ENCODE measurements around the gene C17orf113. TPM values are rescaled to one million over a fixed set of nuclear protein-coding genes. Genes with fewer than 3 reads are reported as not detected.

C17orf113 gene
- total and polyA plus RNA-seq, 2 of the 4 experiments (the other 2 are of a cell fraction): under 0.01 to 0.03 TPM

- H3K27me3 ChIP-seq (ENCODE audit: control insufficient read depth, insufficient read depth, low read length): no peaks in the 10 kb centered on the region
- peaks cover 12 to 50% of the 10 kb centered on the region in 2 experiments for H3K79me1 ChIP-seq (ENCODE audit: low read depth in 1 of 2, low read length in 2 of 2)
- no peak overlapping the region for H3K4ac ChIP-seq (ENCODE audit: low read depth, low read length)
- no peak for DNase-seq
- H4K5ac ChIP-seq (ENCODE audit: low read depth, low read length): no peak overlapping the region
- peaks cover 8% of the 10 kb centered on the region for H3K9me1 ChIP-seq (ENCODE audit: insufficient read depth, low read length)
- no peak overlapping the region for H3K4me3 ChIP-seq (ENCODE audit: insufficient read depth, low read depth, low read length)
- H3K9me3 ChIP-seq (ENCODE audit: control insufficient read depth, insufficient read depth, low read length): no peaks in the 10 kb centered on the region
- dilution Hi-C loops (cut with HindIII; ENCODE audit: low sequenced_read_pairs, unreplicated experiment) (no loop called here), intact Hi-C loops (cut with micrococcal nuclease) (no loop called here), in situ Hi-C loops (cut with MboI; ENCODE audit: low sequenced_read_pairs) (no loop called here)
- peaks cover 14% of the 10 kb centered on the region for H3K36me3 ChIP-seq (ENCODE audit: control insufficient read depth, insufficient read depth, low read length)
- H4K91ac ChIP-seq (ENCODE audit: insufficient read depth, low read depth, low read length): no peak overlapping the region
- 100% methylated on average over 1 of the region's 4 CpGs; no CpG with 5 or more reads in 1 of the 2 experiments for WGBS, 2 experiments (ENCODE audit: extremely low coverage in 2 of 2, insufficient read length in 1 of 2)
- no peak overlapping the region for H2AK5ac ChIP-seq (ENCODE audit: low read depth, low read length)
- POLR2A ChIA-PET (ENCODE audit: unreplicated experiment): interaction anchor here (1.8 kb wide), 1 partner anchor 52 kb away, joined by 8 read pairs; the partner anchor contains the start of gene CNP
- no peak overlapping the region for H2AK9ac ChIP-seq (replicated peaks; ENCODE audit: low read depth, low read length, poor library complexity)
- no peak overlapping the region for H3K9ac ChIP-seq (ENCODE audit: low read depth, low read length)
- no peak for TF ChIP-seq MAZ (IDR thresholded peaks at IDR 0.05; ENCODE audit: borderline replicate concordance, low read depth, low read length)
- no peak overlapping the region for H2BK5ac ChIP-seq (ENCODE audit: low read depth, low read length, poor library complexity, severe bottlenecking)
- no peak overlapping the region for H3K23ac ChIP-seq (ENCODE audit: low read depth, low read length)
- H3K27ac ChIP-seq (ENCODE audit: insufficient read depth, low read length): no peak overlapping the region
- H2BK20ac ChIP-seq (ENCODE audit: low read depth, low read length): no peak overlapping the region
- H2BK15ac ChIP-seq (ENCODE audit: low read depth, low read length): no peak overlapping the region
- ATAC-seq (ENCODE audit: low read depth): no peak
- H2AFZ ChIP-seq (replicated peaks; ENCODE audit: low read length, poor library complexity): no peak overlapping the region
- CTCF ChIA-PET: interaction anchor here (0.9 kb wide), 1 partner anchor 10 kb away, joined by 3 read pairs; no protein-coding TSS in a partner anchor
- H2BK120ac ChIP-seq (ENCODE audit: low read depth, low read length): no peak overlapping the region
- peaks cover 3% of the 10 kb centered on the region; the same call in 1 of the 2 replicates for H3K4me1 ChIP-seq (ENCODE audit: control insufficient read depth, insufficient read depth, low read length)
- H3K4me2 ChIP-seq (ENCODE audit: low read depth, low read length): no peak overlapping the region
- H3K14ac ChIP-seq (replicated peaks; ENCODE audit: low read depth, low read length): no peak overlapping the region
- no peak overlapping the region for H3K18ac ChIP-seq (ENCODE audit: low read depth, low read length)
- H4K20me1 ChIP-seq (ENCODE audit: insufficient read depth, low read length): peaks cover 6% of the 10 kb centered on the region; the same call in 1 of the 2 replicates
- BruUV-seq (replicated peaks): no TSS peak
- no peak overlapping the region; a peak in 1 of 4 replicates for H4K8ac ChIP-seq (ENCODE audit: low read depth in 2 of 2, low read length in 2 of 2)
- no peak overlapping the region for H3K56ac ChIP-seq (ENCODE audit: extremely low read depth, insufficient read depth, low read length)
Measured at GRCh38 chr17:42018988-42019387, 31.4 kb downstream of the C17orf113 start.

All from IMR-90 (cell line).